Keratinocyte (primary cell): ENCODE measurements around the gene GYPE. TPM values are rescaled to one million over a fixed set of nuclear protein-coding genes. Genes with fewer than 3 reads are reported as not detected.
"Not testable (repeated sequence)": the region's sequence is repeated elsewhere in the genome, so short reads cannot be mapped to it uniquely, and the experiment has no call there.

ENCODE experiments used
- DNase-seq: peaks from one replicate; pipeline ENCODE4 v3.0.0-alpha.2; 2011; ENCODE audit warnings: low read depth, missing footprints, low spot score
- FAIRE-seq: peaks from 2 replicates; lab custom pipeline; 2011; peaks lifted over from hg19 to GRCh38; lab: Jason Lieb, UNC
- H2AFZ ChIP-seq: 2 replicates; pipeline ENCODE4 v1.6.0; 2012; ENCODE audit warnings: low read length, control low read depth, inconsistent platforms; ENCODE audit not compliant: control insufficient read depth
- H3K27ac ChIP-seq: 2 replicates; pipeline ENCODE4 v1.5.1; 2011; ENCODE audit warnings: low read length; ENCODE audit not compliant: control insufficient read depth, insufficient read depth
- H3K27me3 ChIP-seq: 3 replicates; pipeline ENCODE4 v1.6.0; 2011; ENCODE audit warnings: low read length; ENCODE audit not compliant: control insufficient read depth, insufficient read depth; ENCODE audit errors: extremely low read depth
- H3K36me3 ChIP-seq, 2 experiments: 2 replicates in 1 of 2; 3 replicates in 1 of 2; pipeline ENCODE4 v1.5.1; 2011; ENCODE audit warnings: low read length in 2 of 2, mild to moderate bottlenecking in 1 of 2; ENCODE audit not compliant: control insufficient read depth in 2 of 2, insufficient read depth in 2 of 2; ENCODE audit errors: extremely low read depth in 1 of 2
- H3K4me1 ChIP-seq: 3 replicates; pipeline ENCODE4 v1.5.1; 2011; ENCODE audit warnings: low read length; ENCODE audit not compliant: control insufficient read depth, insufficient read depth; ENCODE audit errors: extremely low read depth
- H3K4me2 ChIP-seq: 3 replicates; pipeline ENCODE4 v1.6.0; 2011; ENCODE audit warnings: low read depth, low read length; ENCODE audit not compliant: control insufficient read depth, insufficient read depth; ENCODE audit errors: extremely low read depth
- H3K4me3 ChIP-seq, 3 experiments: fragments of 200-600 bp in 1 of 3; sonication (generic) in 1 of 3; 2 replicates in 2 of 3; 3 replicates in 1 of 3; pipeline ENCODE4 v1.5.1; 2011 to 2016; ENCODE audit warnings: low read length in 3 of 3, mild to moderate bottlenecking in 3 of 3, control low read depth in 2 of 3, inconsistent platforms in 1 of 3, low read depth in 1 of 3, mixed read lengths in 1 of 3, mixed run types in 1 of 3, moderate library complexity in 1 of 3; ENCODE audit not compliant: control insufficient read depth in 2 of 3, insufficient read depth in 2 of 3; ENCODE audit errors: extremely low read depth in 1 of 3
- H3K79me2 ChIP-seq: 2 replicates; pipeline ENCODE4 v1.6.0; 2012; ENCODE audit warnings: low read length; ENCODE audit not compliant: control insufficient read depth, insufficient read depth
- H3K9ac ChIP-seq: 3 replicates; pipeline ENCODE4 v1.6.0; 2011; ENCODE audit warnings: low read length; ENCODE audit not compliant: control insufficient read depth, insufficient read depth; ENCODE audit errors: extremely low read depth
- H3K9me1 ChIP-seq: 3 replicates; pipeline ENCODE4 v1.6.0; 2011; ENCODE audit warnings: low read length; ENCODE audit not compliant: control insufficient read depth, insufficient read depth; ENCODE audit errors: extremely low read depth
- H3K9me3 ChIP-seq: 2 replicates; pipeline ENCODE4 v1.5.1; 2012; ENCODE audit warnings: low read depth, low read length; ENCODE audit not compliant: control insufficient read depth
- H4K20me1 ChIP-seq: 3 replicates; pipeline ENCODE4 v1.6.0; 2011; ENCODE audit warnings: low read length; ENCODE audit not compliant: control insufficient read depth, insufficient read depth; ENCODE audit errors: extremely low read depth
- EZH2 ChIP-seq: IDR thresholded peaks from one replicate; pipeline ENCODE4 v1.6.1; 2012; ENCODE audit warnings: inconsistent platforms, mild to moderate bottlenecking, low read length, moderate library complexity
- dilution Hi-C: fragments of 300-500 bp; cut with MboI; formaldehyde crosslinking; loops from one replicate; pipeline ENCODE4 v1.7.0; 2020; ENCODE audit warnings: low sequenced_read_pairs; ENCODE audit not compliant: extremely low pct_ligation_motif_present
- polyA plus RNA-seq, 5 experiments: library from polyadenylated mRNA; depleted of rRNA in 3 of 5; stranded (reverse) in 3 of 5; stranded (forward) in 1 of 5; unstranded in 1 of 5; fragments of >200 nt; gene quantifications; 1 replicate in 1 of 5; 2 replicates in 3 of 5; 3 replicates in 1 of 5; pipeline versions ENCODE4 v1.2.1 to v1.2.3, GENCODE V29; 2011 to 2012; ENCODE audit warnings: missing spikeins in 2 of 5, low read depth in 1 of 5, low replicate concordance in 1 of 5
- TF ChIP-seq, protein P1 (sequence below), 3 experiments: IDR thresholded peaks in 1 of 3; conservative IDR thresholded peaks in 1 of 3; optimal IDR thresholded peaks in 1 of 3; 2 replicates in 2 of 3; 3 replicates in 1 of 3; pipeline versions ENCODE3 to v1.5.1; 2011; ENCODE audit warnings: low read length in 3 of 3, mild to moderate bottlenecking in 3 of 3, moderate library complexity in 2 of 3, control low read depth in 1 of 3, inconsistent platforms in 1 of 3; ENCODE audit not compliant: insufficient read depth in 2 of 3; ENCODE audit errors: extremely low read depth in 1 of 3

GYPE gene
- polyA plus RNA-seq, 1 donor (not counting 4 experiments of a cell fraction or from before 2014, with no cell fraction given), result not detected

DNA sequence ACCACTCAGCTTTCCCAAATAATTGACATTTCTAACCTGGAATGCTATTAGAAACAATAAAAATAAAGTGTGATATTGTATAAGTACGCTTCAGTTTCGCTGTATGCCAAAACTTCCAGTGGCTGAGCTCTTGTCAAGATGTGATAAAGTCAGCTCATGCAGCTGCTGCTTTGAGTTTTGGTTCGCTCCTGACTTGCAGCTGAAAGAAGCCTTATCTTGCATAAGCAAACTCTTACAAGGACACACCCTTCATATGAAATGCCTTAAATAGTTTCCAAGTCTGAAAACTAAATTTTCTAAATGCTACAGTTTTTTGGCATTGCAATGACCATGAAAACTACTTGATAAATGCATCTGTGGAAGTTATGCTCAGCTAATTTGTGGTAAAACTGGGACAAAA lies 17.2 kb downstream of the GYPE start:
- H3K36me3 ChIP-seq, H3K9me3 ChIP-seq, H4K20me1 ChIP-seq, dilution Hi-C loops, H3K27me3 ChIP-seq, H3K9ac ChIP-seq, H3K4me3 ChIP-seq, DNase-seq, H2AFZ ChIP-seq, H3K27ac ChIP-seq, FAIRE-seq, H3K9me1 ChIP-seq, H3K79me2 ChIP-seq, H3K4me2 ChIP-seq, H3K4me1 ChIP-seq: not testable (repeated sequence)

DNA sequence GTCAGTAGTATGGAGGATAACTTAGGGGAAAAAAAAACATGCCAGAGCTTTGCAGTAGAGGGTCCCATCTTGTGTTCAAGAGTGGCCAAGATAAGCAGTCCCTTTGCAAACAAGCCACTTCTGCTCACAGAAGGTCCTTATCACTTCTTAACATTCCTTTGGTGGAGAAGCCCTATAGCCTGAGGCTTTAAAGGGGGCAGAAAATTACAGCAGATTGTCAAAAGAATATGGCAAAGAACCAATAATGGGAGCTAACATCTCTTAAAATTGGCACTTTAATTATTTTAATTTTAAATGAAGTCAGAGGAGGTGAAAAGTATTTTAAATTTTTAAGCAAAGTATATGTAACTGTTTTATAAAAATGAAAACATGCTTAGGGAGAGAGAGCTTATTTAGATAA lies 20.4 kb downstream of the GYPE start:
- H3K27ac ChIP-seq, H3K36me3 ChIP-seq, DNase-seq, H3K9ac ChIP-seq, FAIRE-seq, H3K79me2 ChIP-seq, H4K20me1 ChIP-seq, H3K27me3 ChIP-seq, H2AFZ ChIP-seq, H3K9me3 ChIP-seq, H3K9me1 ChIP-seq, dilution Hi-C loops, H3K4me2 ChIP-seq, H3K4me1 ChIP-seq, H3K4me3 ChIP-seq: not testable (repeated sequence)

DNA sequence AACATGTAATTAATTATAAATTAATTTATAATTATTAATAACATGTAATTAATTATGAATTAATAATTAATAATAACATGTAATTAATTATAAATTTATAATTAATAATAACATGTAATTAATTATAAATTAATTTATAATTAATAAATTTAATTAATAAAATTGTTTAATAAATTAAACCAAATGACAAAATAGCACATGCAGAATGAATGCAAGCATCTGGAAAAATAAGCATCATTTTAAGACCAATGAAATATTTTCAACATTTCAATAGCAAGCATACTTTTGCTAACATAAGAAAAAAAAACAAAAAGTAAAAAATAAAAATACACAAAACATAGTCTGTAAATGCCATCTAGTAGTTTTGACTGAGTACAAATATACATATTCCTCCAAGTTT lies 21.8 kb downstream of the GYPE start:
- H3K36me3 ChIP-seq, result no peaks in the 10 kb centered on the region
- no peak overlapping the region for H3K27ac ChIP-seq
- dilution Hi-C loops, result no loop called here
- TF ChIP-seq EZH2, result no peak
- TF ChIP-seq, protein P1, sequence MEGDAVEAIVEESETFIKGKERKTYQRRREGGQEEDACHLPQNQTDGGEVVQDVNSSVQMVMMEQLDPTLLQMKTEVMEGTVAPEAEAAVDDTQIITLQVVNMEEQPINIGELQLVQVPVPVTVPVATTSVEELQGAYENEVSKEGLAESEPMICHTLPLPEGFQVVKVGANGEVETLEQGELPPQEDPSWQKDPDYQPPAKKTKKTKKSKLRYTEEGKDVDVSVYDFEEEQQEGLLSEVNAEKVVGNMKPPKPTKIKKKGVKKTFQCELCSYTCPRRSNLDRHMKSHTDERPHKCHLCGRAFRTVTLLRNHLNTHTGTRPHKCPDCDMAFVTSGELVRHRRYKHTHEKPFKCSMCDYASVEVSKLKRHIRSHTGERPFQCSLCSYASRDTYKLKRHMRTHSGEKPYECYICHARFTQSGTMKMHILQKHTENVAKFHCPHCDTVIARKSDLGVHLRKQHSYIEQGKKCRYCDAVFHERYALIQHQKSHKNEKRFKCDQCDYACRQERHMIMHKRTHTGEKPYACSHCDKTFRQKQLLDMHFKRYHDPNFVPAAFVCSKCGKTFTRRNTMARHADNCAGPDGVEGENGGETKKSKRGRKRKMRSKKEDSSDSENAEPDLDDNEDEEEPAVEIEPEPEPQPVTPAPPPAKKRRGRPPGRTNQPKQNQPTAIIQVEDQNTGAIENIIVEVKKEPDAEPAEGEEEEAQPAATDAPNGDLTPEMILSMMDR (optimal IDR thresholded peaks at IDR 0.05 in 1 of 3, IDR thresholded peaks at IDR 0.05 in 1 of 3, conservative IDR thresholded peaks at IDR 0.05 in 1 of 3; ENCODE audit: extremely low read depth in 1 of 3, insufficient read depth in 2 of 3, low read length in 3 of 3), result no peak
- H3K9me3 ChIP-seq, result no peaks in the 10 kb centered on the region
- H3K27me3 ChIP-seq, result no peaks in the 10 kb centered on the region
- no peak overlapping the region for H3K4me2 ChIP-seq
- H3K9ac ChIP-seq, result no peak overlapping the region
- H3K9me1 ChIP-seq, result no peaks in the 10 kb centered on the region
- no peaks in the 10 kb centered on the region for H3K79me2 ChIP-seq
- FAIRE-seq, result no peak
- no peaks in the 10 kb centered on the region for H4K20me1 ChIP-seq
- H3K4me1 ChIP-seq, result no peaks in the 10 kb centered on the region
- no peak overlapping the region for H2AFZ ChIP-seq
- no peak overlapping the region for H3K4me3 ChIP-seq
- DNase-seq, result no peak
